HCT116 (cell line): ENCODE data around the gene KCNQ4. TPM values are rescaled to one million over a fixed set of nuclear protein-coding genes. Genes with fewer than 3 reads are reported as not detected.
A peak's percentile ranks its signal among the peaks of the same experiment; 100 is the strongest.

Experiments used
- ATAC-seq: fragments of 200-7000 bp; cut with Tn5 transposase; 2 replicates; pipeline ENCODE4 v1.9.1; 2020; ENCODE audit warnings: mild to moderate bottlenecking, moderate library complexity
- BruUV-seq: library from RNA; stranded (reverse); fragments of 400-500 nt; replicated peaks from 2 replicates; lab custom pipeline; 2021; lab: Mats Ljungman, UMichigan
- CTCF ChIA-PET: fragments of 300-600 bp; sonication (Branson Sonifier 250); formaldehyde crosslinking; loops from one replicate; lab custom pipeline; 2021; ENCODE audit warnings: antibody characterized with exemption; lab: Charles Lee
- POLR2A ChIA-PET: fragments of 300-600, 350-600 bp; sonication (Branson Sonifier 250); formaldehyde crosslinking; loops from one replicate; lab custom pipeline; 2021; ENCODE audit warnings: antibody characterized with exemption; lab: Charles Lee
- RAD21 ChIA-PET, 2 experiments: fragments of 300-600 bp; sonication (Branson Sonifier 250); formaldehyde crosslinking; loops; one replicate each; lab custom pipeline; 2023; ENCODE audit warnings: low total read pairs in 2 of 2; ENCODE audit not compliant: uncharacterized antibody in 2 of 2, unreplicated experiment in 2 of 2, low non-redundant PET in 1 of 2; lab: Charles Lee
- DNase-seq: peaks from one replicate; pipeline ENCODE4 v3.0.0-alpha.2; 2010; ENCODE audit warnings: low read depth, low spot score
- H2AFZ ChIP-seq: fragments of 200-600 bp; shearing (Covaris generic), sonication (generic); 2 replicates; pipeline ENCODE4 v1.6.1; 2017; ENCODE audit warnings: low read depth, mixed run types, mixed read lengths, antibody characterized with exemption, low read length; ENCODE audit not compliant: poor library complexity, severe bottlenecking
- H3K27ac ChIP-seq: 2 replicates; pipeline ENCODE4 v1.5.1; 2012; ENCODE audit warnings: low read depth, low read length
- H3K27me3 ChIP-seq: fragments of 200-600 bp; sonication (generic); 2 replicates; pipeline ENCODE4 v1.6.1; 2016; ENCODE audit warnings: mixed run types, low read length, mixed read lengths; ENCODE audit not compliant: insufficient read depth
- H3K36me3 ChIP-seq, 2 experiments: fragments of 200-500 bp in 1 of 2; fragments of 200-600 bp in 1 of 2; sonication (Bioruptor generic) in 1 of 2; sonication (generic) in 1 of 2; 2 replicates each; pipeline versions ENCODE4 v1.5.1 to v1.6.1; 2014 to 2016; ENCODE audit warnings: low read length in 2 of 2, inconsistent platforms in 1 of 2, mixed read lengths in 1 of 2, mixed run types in 1 of 2; ENCODE audit not compliant: insufficient read depth in 2 of 2, control insufficient read depth in 1 of 2
- H3K4me1 ChIP-seq, 2 experiments: fragments of 200-600 bp in 1 of 2; sonication (generic) in 1 of 2; 2 replicates each; pipeline versions ENCODE4 v1.5.1 to v1.6.1; 2012 to 2017; ENCODE audit warnings: low read length in 2 of 2, inconsistent platforms in 1 of 2, mild to moderate bottlenecking in 1 of 2, mixed read lengths in 1 of 2, mixed run types in 1 of 2, moderate library complexity in 1 of 2; ENCODE audit not compliant: insufficient read depth in 2 of 2, control insufficient read depth in 1 of 2
- H3K4me2 ChIP-seq: fragments of 200-600 bp; sonication (generic); 2 replicates; pipeline ENCODE4 v1.6.1; 2017; ENCODE audit warnings: mixed run types, low read length, mixed read lengths
- H3K4me3 ChIP-seq, 2 experiments: fragments of 200-600 bp in 1 of 2; sonication (generic) in 1 of 2; replicated peaks in 1 of 2; 2 replicates each; pipeline ENCODE4 v1.5.1; 2011 to 2016; ENCODE audit warnings: low read length in 2 of 2, control low read depth in 1 of 2, low read depth in 1 of 2, mild to moderate bottlenecking in 1 of 2, mixed read lengths in 1 of 2, mixed run types in 1 of 2
- H3K79me2 ChIP-seq: fragments of 200-600 bp; sonication (generic); 2 replicates; pipeline ENCODE4 v1.6.1; 2017; ENCODE audit warnings: mild to moderate bottlenecking, mixed run types, low read length, moderate library complexity, mixed read lengths; ENCODE audit not compliant: insufficient read depth
- H3K9ac ChIP-seq: fragments of 200-600 bp; sonication (generic); 2 replicates; pipeline ENCODE4 v1.6.1; 2016; ENCODE audit warnings: low read length, mixed read lengths
- H3K9me2 ChIP-seq: fragments of 200-600 bp; sonication (generic), shearing (Covaris generic); 2 replicates; pipeline ENCODE4 v1.6.1; 2017; ENCODE audit warnings: mixed run types, mild to moderate bottlenecking, moderate library complexity; ENCODE audit not compliant: insufficient read depth
- H3K9me3 ChIP-seq, 2 experiments: fragments of 200-500 bp in 1 of 2; fragments of 200-600 bp in 1 of 2; sonication (Bioruptor generic) in 1 of 2; sonication (generic) in 1 of 2; 2 replicates each; pipeline ENCODE4 v1.6.1; 2014 to 2017; ENCODE audit warnings: low read length in 2 of 2, mixed read lengths in 2 of 2, inconsistent platforms in 1 of 2, low read depth in 1 of 2, mild to moderate bottlenecking in 1 of 2, mixed run types in 1 of 2, moderate library complexity in 1 of 2; ENCODE audit not compliant: control insufficient read depth in 1 of 2, insufficient read depth in 1 of 2
- H4K20me1 ChIP-seq: fragments of 200-600 bp; sonication (generic), shearing (Covaris generic); 2 replicates; pipeline ENCODE4 v1.6.1; 2017; ENCODE audit warnings: mixed run types, mild to moderate bottlenecking, moderate library complexity; ENCODE audit not compliant: insufficient read depth
- ELF1 ChIP-seq: IDR thresholded peaks from 2 replicates; pipeline ENCODE4 v1.6.1; 2012; ENCODE audit warnings: low read depth, borderline replicate concordance
- EZH2 ChIP-seq: fragments of 200-600 bp; sonication (generic); IDR thresholded peaks from 2 replicates; pipeline ENCODE4 v1.6.1; 2017; ENCODE audit warnings: antibody characterized with exemption, mixed run types
- EZH2phosphoT487 ChIP-seq: fragments of 200-600 bp; IDR thresholded peaks from 2 replicates; pipeline ENCODE4 v1.6.1; 2018; ENCODE audit warnings: antibody characterized with exemption, borderline replicate concordance
- JUND ChIP-seq: IDR thresholded peaks from 2 replicates; pipeline ENCODE4 v1.6.1; 2012
- RAD21 ChIP-seq: IDR thresholded peaks from 2 replicates; pipeline ENCODE4 v1.6.1; 2012; ENCODE audit warnings: low read depth, mild to moderate bottlenecking
- SP1 ChIP-seq: IDR thresholded peaks from 2 replicates; pipeline ENCODE4 v1.6.1; 2012; ENCODE audit warnings: low read depth
- TCF7L2 ChIP-seq: IDR thresholded peaks from 2 replicates; pipeline ENCODE4 v1.7.0; 2011; ENCODE audit warnings: borderline replicate concordance, inconsistent platforms; ENCODE audit not compliant: insufficient read depth, insufficient read length; ENCODE audit errors: extremely low read depth
- ZNF274 ChIP-seq: fragments of 200-500 bp; sonication (Bioruptor generic); IDR thresholded peaks from 2 replicates; pipeline ENCODE4 v1.6.1; 2014; ENCODE audit warnings: mild to moderate bottlenecking, low read depth, low read length, inconsistent platforms
- intact Hi-C: fragments of 100-400 bp; cut with micrococcal nuclease; formaldehyde crosslinking; loops from 2 replicates; pipeline ENCODE4 v1.10.0; 2022
- total RNA-seq: library from RNA; stranded (reverse); gene quantifications from one replicate; pipeline ENCODE4 v1.2.1, GENCODE V29; 2021; ENCODE audit not compliant: unreplicated experiment

Gene KCNQ4
- total RNA-seq, 1 experiment from 2014 or later, result 4.1 TPM

- TF ChIP-seq RAD21 (no peak), ZNF274 (no peak), ELF1 (no peak), EZH2 (no peak), EZH2phosphoT487 (no peak), JUND (no peak)
Measured at GRCh38 chr1:40772146-40772955, 11.2 kb upstream of the KCNQ4 start (continued).

GRCh38 chr1:40773748-40774265 is 9.8 kb upstream of the KCNQ4 start:
- Histone ChIP-seq H3K4me1 (peaks cover 0 to 5% of the 10 kb centered on the region in 2 experiments; a peak in 1 of 4 replicates), H3K9me3 (no peaks in the 10 kb centered on the region), H4K20me1 (no peaks in the 10 kb centered on the region), H3K4me2 (no peak overlapping the region), H3K27ac (no peak overlapping the region), H3K79me2 (no peaks in the 10 kb centered on the region), H3K27me3 (no peaks in the 10 kb centered on the region), H3K4me3 (no peak overlapping the region), H3K9ac (no peak overlapping the region), H2AFZ (no peak overlapping the region), H3K9me2 (no peaks in the 10 kb centered on the region), H3K36me3 (peaks cover 0 to 2% of the 10 kb centered on the region in 2 experiments; a peak in 2 of 4 replicates)
- BruUV-seq, result no TSS peak
- POLR2A ChIA-PET, result no interaction called here
- RAD21 ChIA-PET, result interaction anchor here (0.6 to 2.0 kb wide), 3 partner anchors 76 to 180 kb away, joined by 4 to 9 read pairs (median 7); no protein-coding TSS in a partner anchor
- no peak for DNase-seq
- CTCF ChIA-PET, result interaction anchor here (0.6 to 5.6 kb wide), 13 partner anchors 9 to 178 kb away, joined by 3 to 42 read pairs (median 5); no protein-coding TSS in a partner anchor
- intact Hi-C loops, result loop anchor here (1.0 kb wide), 2 partner anchors 76 to 178 kb away; no protein-coding TSS in a partner anchor
- ATAC-seq, result peak; percentile 24
- TF ChIP-seq EZH2 (no peak), TCF7L2 (no peak), SP1 (no peak)
